LNCaP clone FGC (cell line): ENCODE data around the gene CST2.
"Not testable (repeated sequence)": the region's sequence is repeated elsewhere in the genome, so short reads cannot be mapped to it uniquely, and the experiment has no call there.

Experiments
- DNase-seq: peaks from one replicate; pipeline ENCODE4 v3.0.0-alpha.2; 2011; ENCODE audit warnings: low read depth
- H3K4me3 ChIP-seq: 2 replicates; pipeline ENCODE4 v1.5.1; 2011; ENCODE audit warnings: mild to moderate bottlenecking, low read depth, low read length, control low read depth
- CTCF ChIP-seq: IDR thresholded peaks from 2 replicates; pipeline ENCODE4 v1.5.1; 2012; ENCODE audit warnings: mild to moderate bottlenecking; ENCODE audit not compliant: control insufficient read depth, insufficient read depth; ENCODE audit errors: extremely low read depth

The CST2 gene

GRCh38 chr20:23869520-23869919 lies 43.0 kb upstream of the CST2 start:
- TF ChIP-seq CTCF, result no peak
- H3K4me3 ChIP-seq, result no peak overlapping the region
- DNase-seq, result no peak

- no peak for DNase-seq
- no peak overlapping the region for H3K4me3 ChIP-seq
- no peak for TF ChIP-seq CTCF
These were observed 41.8 kb upstream of the CST2 start for GRCh38 chr20:23868321-23868720.

DNA sequence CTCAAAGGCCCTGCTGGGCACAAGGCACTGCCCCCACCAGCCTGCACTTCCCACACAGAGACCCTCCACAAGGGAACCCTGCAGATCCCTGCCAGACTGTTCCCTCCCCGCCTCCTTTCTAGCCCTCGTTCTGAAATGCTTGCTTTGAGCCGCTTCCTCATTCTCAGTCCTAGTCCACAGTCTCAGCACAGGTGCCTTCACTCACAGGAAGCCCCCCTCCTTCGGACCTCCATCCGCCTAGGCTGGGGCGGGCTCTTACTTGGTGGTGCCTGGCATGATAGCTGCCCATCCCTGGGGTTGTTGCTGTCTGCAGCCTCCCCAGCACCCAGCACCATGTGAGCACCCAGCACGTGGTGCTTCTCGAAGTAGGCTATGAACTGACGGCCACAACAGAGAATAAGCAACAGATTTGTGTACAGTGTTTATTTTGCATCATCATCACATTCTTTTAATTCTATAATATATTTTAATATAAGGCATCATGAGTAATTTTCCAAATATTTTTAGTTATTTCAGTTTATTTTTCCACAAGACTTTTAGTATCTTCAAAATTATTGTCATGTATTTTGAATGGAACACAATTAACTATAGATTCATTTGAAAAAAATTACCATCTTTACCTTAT lies 40.7 kb upstream of the CST2 start:
- DNase-seq, result no peak
- no peak for TF ChIP-seq CTCF
- no peak overlapping the region for H3K4me3 ChIP-seq

DNA sequence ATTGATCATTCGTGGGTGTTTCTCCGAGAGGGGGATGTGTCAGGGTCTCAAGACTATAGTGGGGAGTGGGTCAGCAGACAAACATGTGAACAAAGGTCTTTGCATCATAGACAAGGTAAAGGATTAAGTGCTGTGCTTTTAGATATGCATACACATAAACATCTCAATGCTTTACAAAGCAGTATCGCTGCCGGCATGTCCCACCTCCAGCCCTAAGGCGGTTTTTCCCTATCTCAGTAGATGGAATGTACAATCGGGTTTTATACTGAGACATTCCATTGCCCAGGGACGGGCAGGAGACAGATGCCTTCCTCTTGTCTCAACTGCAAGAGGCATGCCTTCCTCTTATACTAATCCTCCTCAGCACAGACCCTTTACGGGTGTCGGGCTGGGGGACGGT lies 34.2 kb upstream of the CST2 start:
- DNase-seq, H3K4me3 ChIP-seq: not testable (repeated sequence)

DNA sequence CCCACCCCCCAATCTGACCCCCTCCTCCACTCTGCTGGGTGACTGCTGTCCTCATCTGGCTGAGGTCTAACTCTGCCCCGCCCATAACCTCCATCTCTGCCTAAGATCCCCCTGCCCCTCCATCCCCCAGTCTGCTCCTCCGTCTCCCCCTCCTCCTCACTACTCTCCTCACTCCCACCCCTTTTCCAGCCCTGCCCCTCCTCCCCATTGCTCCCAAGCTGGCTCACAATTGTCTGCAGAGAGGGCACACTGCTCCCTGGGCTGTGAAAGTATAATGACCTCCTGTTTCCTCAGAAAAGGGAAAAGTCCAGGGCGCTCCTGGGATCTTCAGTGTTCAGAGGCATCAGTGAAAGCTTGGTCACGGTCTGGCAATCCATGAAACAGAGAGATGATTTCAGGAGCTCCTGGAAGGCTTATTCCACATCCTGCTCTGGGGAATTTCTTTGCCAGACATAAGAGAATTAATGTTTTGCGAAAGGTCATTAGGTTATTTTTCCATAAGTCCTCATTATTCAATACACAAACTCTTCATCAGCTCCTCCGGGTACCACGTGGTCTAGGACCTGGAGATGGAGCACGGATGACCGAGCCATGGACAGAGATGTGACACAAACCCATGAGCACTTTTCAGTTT lies 31.6 kb upstream of the CST2 start:
- no peak for DNase-seq
- no peak for TF ChIP-seq CTCF
- H3K4me3 ChIP-seq, result no peak overlapping the region

- H3K4me3 ChIP-seq, result no peak overlapping the region
- no peak for TF ChIP-seq CTCF
- DNase-seq, result no peak
These were observed 30.2 kb upstream of the CST2 start for GRCh38 chr20:23856736-23857135.

GRCh38 chr20:23856226-23856625 lies 29.7 kb upstream of the CST2 start:
- H3K4me3 ChIP-seq, result no peak overlapping the region
- no peak for TF ChIP-seq CTCF

GRCh38 chr20:23841693-23842092 lies 15.2 kb upstream of the CST2 start:
- H3K4me3 ChIP-seq, result no peak overlapping the region
- DNase-seq, result no peak
- no peak for TF ChIP-seq CTCF

More at GRCh38 chr20:23856226-23856625, 29.7 kb upstream of the CST2 start:
- DNase-seq, result no peak
